HepG2 (cell line): ENCODE data around the gene TRDN. TPM values are rescaled to one million over a fixed set of nuclear protein-coding genes. Genes with fewer than 3 reads are reported as not detected.

Experiments used
- ATAC-seq: fragments of 200-7000 bp; cut with Tn5 transposase; 3 replicates; pipeline ENCODE4 v1.9.1; 2020; ENCODE audit warnings: mild to moderate bottlenecking, moderate library complexity
- BruUV-seq: library from RNA; stranded (reverse); fragments of 400-500 nt; replicated peaks from 2 replicates; lab custom pipeline; 2021; lab: Mats Ljungman, UMichigan
- CTCF ChIA-PET: fragments of 300-600 bp; formaldehyde crosslinking; extraction: SDS; loops from one replicate; lab custom pipeline; 2021; ENCODE audit warnings: low total read pairs, inconsistent platforms, low intra/inter-chr PET ratio; lab: Yijun Ruan, JAX
- POLR2A ChIA-PET: fragments of 350-600 bp; sonication (Branson Sonifier 250); formaldehyde crosslinking; loops from one replicate; lab custom pipeline; 2020; ENCODE audit warnings: antibody characterized with exemption, inconsistent platforms; lab: Yijun Ruan, JAX
- DNase-seq: peaks from one replicate; pipeline ENCODE4 v3.0.0-alpha.2; 2015; ENCODE audit warnings: low spot score
- FAIRE-seq: peaks from 3 replicates; lab custom pipeline; 2011; peaks lifted over from hg19 to GRCh38; lab: Jason Lieb, UNC
- H2AFZ ChIP-seq: one replicate; pipeline ENCODE4 v1.6.1; 2011; ENCODE audit warnings: low read length, inconsistent platforms
- H3K27ac ChIP-seq: fragments of 300-600 bp; 3 replicates; pipeline ENCODE4 v1.8.0; 2011; ENCODE audit warnings: mixed run types, mild to moderate bottlenecking, mixed read lengths, low read length, inconsistent platforms; ENCODE audit not compliant: insufficient read depth; ENCODE audit errors: extremely low read length
- H3K27me3 ChIP-seq, 2 experiments: fragments of 200-600 bp in 1 of 2; 2 replicates in 1 of 2; 3 replicates in 1 of 2; pipeline versions ENCODE4 v1.6.0 to v1.8.0; 2011; ENCODE audit warnings: low read length in 2 of 2, mild to moderate bottlenecking in 2 of 2, moderate library complexity in 2 of 2, inconsistent platforms in 1 of 2; ENCODE audit not compliant: insufficient read depth in 2 of 2, control insufficient read depth in 1 of 2
- H3K36me3 ChIP-seq, 2 experiments: fragments of 200-600 bp in 1 of 2; replicated peaks in 1 of 2; 2 replicates in 1 of 2; 3 replicates in 1 of 2; pipeline versions ENCODE4 v1.5.1 to v1.8.0; 2011; ENCODE audit warnings: low read length in 2 of 2, inconsistent platforms in 1 of 2; ENCODE audit not compliant: insufficient read depth in 2 of 2, control insufficient read depth in 1 of 2
- H3K4me1 ChIP-seq: 2 replicates; pipeline ENCODE4 v1.5.1; 2012; ENCODE audit warnings: low read length, inconsistent platforms; ENCODE audit not compliant: insufficient read depth
- H3K4me2 ChIP-seq: 2 replicates; pipeline ENCODE4 v1.6.0; 2011; ENCODE audit warnings: low read depth, low read length, inconsistent platforms
- H3K4me3 ChIP-seq, 3 experiments: fragments of 200-600 bp in 1 of 3; sonication (generic), shearing (Covaris generic) in 1 of 3; replicated peaks in 1 of 3; 2 replicates each; pipeline ENCODE4 v1.5.1; 2011 to 2016; ENCODE audit warnings: low read length in 3 of 3, inconsistent platforms in 2 of 3, low read depth in 2 of 3, mild to moderate bottlenecking in 2 of 3, control low read depth in 1 of 3, mixed read lengths in 1 of 3; ENCODE audit not compliant: insufficient read depth in 1 of 3
- H3K79me2 ChIP-seq: one replicate; pipeline ENCODE4 v1.6.1; 2011; ENCODE audit warnings: low read length, inconsistent platforms; ENCODE audit not compliant: insufficient read depth
- H3K9ac ChIP-seq: 2 replicates; pipeline ENCODE4 v1.6.0; 2011; ENCODE audit warnings: mild to moderate bottlenecking, low read depth, low read length, inconsistent platforms; ENCODE audit not compliant: insufficient read depth
- H3K9me3 ChIP-seq: 2 replicates; pipeline ENCODE4 v1.5.1; 2012; ENCODE audit warnings: mild to moderate bottlenecking, low read length
- H4K20me1 ChIP-seq: 2 replicates; pipeline ENCODE4 v1.6.0; 2011; ENCODE audit warnings: inconsistent platforms, mild to moderate bottlenecking, low read length, moderate library complexity; ENCODE audit not compliant: insufficient read depth
- ETV5 ChIP-seq: IDR thresholded peaks from 2 replicates; pipeline ENCODE4 v1.6.1; 2018; ENCODE audit warnings: missing biosample characterization, missing genetic modification reagents, inconsistent platforms, borderline replicate concordance
- GATAD1 ChIP-seq: IDR thresholded peaks from 2 replicates; pipeline ENCODE4 v1.6.1; 2016; ENCODE audit warnings: missing genetic modification reagents, missing compliant biosample characterization
- GPBP1L1 ChIP-seq: sonication (generic); formaldehyde crosslinking; IDR thresholded peaks from 2 replicates; pipeline ENCODE4 v1.5.0; 2020; ENCODE audit warnings: mild to moderate bottlenecking, missing genetic modification reagents
- HNRNPL ChIP-seq: fragments of 200-400 bp; formaldehyde crosslinking; IDR thresholded peaks from 2 replicates; pipeline ENCODE4 v1.6.1; 2017; ENCODE audit warnings: mild to moderate bottlenecking, low read depth, low read length
- HOXA9 ChIP-seq: sonication (generic); formaldehyde crosslinking; IDR thresholded peaks from 2 replicates; pipeline ENCODE4 v1.8.1; 2022; ENCODE audit warnings: missing genetic modification reagents, mild to moderate bottlenecking, moderate library complexity, borderline replicate concordance
- ISX ChIP-seq: sonication (generic); formaldehyde crosslinking; conservative IDR thresholded peaks from 2 replicates; pipeline ENCODE4 v1.5.0; 2020; ENCODE audit warnings: missing genetic modification reagents
- KDM3A ChIP-seq: IDR thresholded peaks from 2 replicates; pipeline ENCODE4 v1.6.1; 2018; ENCODE audit warnings: low read depth, missing compliant biosample characterization
- KDM5A ChIP-seq: fragments of 200-600 bp; sonication (generic); IDR thresholded peaks from 2 replicates; pipeline ENCODE4 v1.7.0; 2018; ENCODE audit warnings: antibody characterized with exemption, mild to moderate bottlenecking, low read length, borderline replicate concordance
- NFKB2 ChIP-seq: sonication (generic); formaldehyde crosslinking; IDR thresholded peaks from 2 replicates; pipeline ENCODE4 v1.4.0; 2020; ENCODE audit warnings: missing genetic modification reagents, borderline replicate concordance
- REXO4 ChIP-seq: sonication (generic); formaldehyde crosslinking; IDR thresholded peaks from 2 replicates; pipeline ENCODE4 v1.8.0; 2022; ENCODE audit warnings: missing genetic modification reagents, mild to moderate bottlenecking, borderline replicate concordance
- ZBTB49 ChIP-seq: sonication (generic); formaldehyde crosslinking; IDR thresholded peaks from 2 replicates; pipeline ENCODE4 v1.4.0; 2020; ENCODE audit warnings: missing genetic modification reagents, borderline replicate concordance
- ZNF263 ChIP-seq: sonication (generic); formaldehyde crosslinking; IDR thresholded peaks from 2 replicates; pipeline ENCODE4 v1.4.0; 2020; ENCODE audit warnings: missing genetic modification reagents
- ZNF513 ChIP-seq: sonication (generic); formaldehyde crosslinking; conservative IDR thresholded peaks from 2 replicates; pipeline ENCODE4 v1.5.0; 2020; ENCODE audit warnings: missing genetic modification reagents
- ZNF605 ChIP-seq: sonication (generic); formaldehyde crosslinking; IDR thresholded peaks from 2 replicates; pipeline ENCODE4 v1.8.0; 2022; ENCODE audit warnings: mild to moderate bottlenecking, missing genetic modification reagents
- ZNF747 ChIP-seq: sonication (generic); formaldehyde crosslinking; IDR thresholded peaks from 2 replicates; pipeline ENCODE4 v1.8.1; 2023; ENCODE audit warnings: missing genetic modification reagents, mild to moderate bottlenecking, borderline replicate concordance
- ZNF776 ChIP-seq: sonication (generic); formaldehyde crosslinking; IDR thresholded peaks from 2 replicates; pipeline ENCODE4 v1.4.0; 2020; ENCODE audit warnings: mild to moderate bottlenecking, missing genetic modification reagents
- ZNF878 ChIP-seq: sonication (generic); formaldehyde crosslinking; IDR thresholded peaks from 2 replicates; pipeline ENCODE4 v1.8.1; 2023; ENCODE audit warnings: mild to moderate bottlenecking, missing genetic modification reagents, moderate library complexity
- ZSCAN21 ChIP-seq: sonication (generic); formaldehyde crosslinking; IDR thresholded peaks from 2 replicates; pipeline ENCODE4 v1.8.0; 2022; ENCODE audit warnings: mild to moderate bottlenecking, missing genetic modification reagents, moderate library complexity, borderline replicate concordance
- WGBS: methylation state at CpG from one replicate; pipeline ENCODE4 v1.1.6; 2017; ENCODE audit warnings: low lambda C conversion rate; 5-methylcytosine and 5-hydroxymethylcytosine counted together
- in situ Hi-C: cut with HindIII; loops from 2 replicates; pipeline ENCODE4 v1.10.0; 2017; ENCODE audit warnings: low pct_unique_long_range_greater_than_20kb; ENCODE audit not compliant: extremely low pct_ligation_motif_present
- intact Hi-C: fragments of 100-400 bp; cut with micrococcal nuclease; formaldehyde crosslinking; loops from one replicate; pipeline ENCODE4 v1.10.0; 2022; ENCODE audit not compliant: unreplicated experiment
- polyA plus RNA-seq, 8 experiments: library from polyadenylated mRNA; depleted of rRNA in 3 of 8; stranded (reverse) in 7 of 8; unstranded in 1 of 8; fragments of >200 nt; fragmentation: Illumina TruSeq in 4 of 8; extraction: Trizol in 4 of 8; gene quantifications; 2 replicates each; pipeline versions ENCODE4 v1.2.1 to v1.2.3, GENCODE V29; 2011 to 2016; ENCODE audit warnings: low read depth in 4 of 8, missing spikeins in 1 of 8, mixed read lengths in 1 of 8; ENCODE audit not compliant: insufficient read depth in 1 of 8
- total RNA-seq, 5 experiments: library from RNA; depleted of rRNA; stranded (reverse); fragments of >200 nt; fragmentation: Illumina TruSeq; extraction: Trizol; gene quantifications; 2 replicates each; pipeline ENCODE4 v1.2.3, GENCODE V29; 2016; ENCODE audit warnings: low read depth in 1 of 5
- TF ChIP-seq, protein P1 (sequence below): IDR thresholded peaks from 2 replicates; pipeline ENCODE4 v1.6.1; 2016; ENCODE audit warnings: missing biosample characterization, missing genetic modification reagents, low read depth

The TRDN gene
- total and polyA plus RNA-seq, 2 of the 13 experiments (the other 11 are each of a cell fraction or from before 2014, with no cell fraction given), result not detected

DNA sequence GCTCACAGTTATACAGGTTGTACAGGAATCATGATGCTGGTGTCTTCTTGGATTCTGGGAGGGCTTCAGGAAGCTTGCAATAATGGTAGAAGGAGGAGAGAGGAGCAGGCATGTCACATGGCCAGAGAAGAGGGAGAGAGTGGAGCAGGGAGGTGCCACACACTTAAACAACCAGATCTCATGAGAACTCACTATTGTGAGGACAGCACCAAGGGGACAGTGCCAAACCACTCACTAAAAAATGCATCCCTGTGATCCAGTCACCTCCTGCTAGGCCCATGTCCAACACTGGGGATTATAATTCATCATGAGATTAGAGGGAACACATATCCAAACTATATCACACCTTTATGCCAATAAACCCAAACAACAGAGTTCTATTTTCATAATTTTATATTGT, 67.2 kb downstream of the TRDN start (continued):
- no peak for TF ChIP-seq ZNF605
- TF ChIP-seq NFKB2 (CRISPR knock-in tag), result no peak
- TF ChIP-seq ETV5 (CRISPR knock-in tag), result no peak
- TF ChIP-seq ZSCAN21, result no peak
- TF ChIP-seq HOXA9 (CRISPR knock-in tag), result no peak
- no peak for TF ChIP-seq HNRNPL
- no peak for TF ChIP-seq GPBP1L1 (CRISPR knock-in tag)

GRCh38 chr6:123565529-123565928, 71.2 kb downstream of the TRDN start:
- in situ Hi-C loops, result no loop called here
- 47% methylated on average over 7 of the region's 10 CpGs for WGBS
- TF ChIP-seq ZNF878 (no peak), ZBTB49 (CRISPR knock-in tag) (no peak), ZNF263 (no peak), ZNF776 (CRISPR knock-in tag) (no peak), GATAD1 (CRISPR knock-in tag) (no peak), REXO4 (no peak), KDM3A (CRISPR knock-in tag) (no peak), ZNF513 (CRISPR knock-in tag) (no peak), ETV5 (CRISPR knock-in tag) (no peak), ISX (CRISPR knock-in tag) (no peak), KDM5A (no peak), ZNF747 (CRISPR knock-in tag) (no peak)
- TF ChIP-seq, protein P1, sequence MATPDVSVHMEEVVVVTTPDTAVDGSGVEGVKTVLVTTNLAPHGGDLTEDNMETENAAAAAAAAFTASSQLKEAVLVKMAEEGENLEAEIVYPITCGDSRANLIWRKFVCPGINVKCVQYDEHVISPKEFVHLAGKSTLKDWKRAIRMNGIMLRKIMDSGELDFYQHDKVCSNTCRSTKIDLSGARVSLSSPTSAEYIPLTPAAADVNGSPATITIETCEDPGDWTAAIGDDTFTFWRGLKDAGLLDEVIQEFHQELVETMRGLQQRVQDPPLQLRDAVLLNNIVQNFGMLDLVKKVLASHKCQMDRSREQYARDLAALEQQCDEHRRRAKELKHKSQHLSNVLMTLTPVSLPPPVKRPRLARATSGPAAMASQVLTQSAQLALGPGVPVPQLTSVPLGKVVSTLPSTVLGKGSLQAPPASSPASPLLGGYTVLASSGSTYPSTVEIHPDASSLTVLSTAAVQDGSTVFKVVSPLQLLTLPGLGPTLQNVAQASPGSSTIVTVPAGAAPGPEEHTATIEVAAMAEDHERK (CRISPR knock-in tag), result no peak

More at GRCh38 chr6:123565529-123565928, 71.2 kb downstream of the TRDN start:
- Histone ChIP-seq H3K9ac (no peak overlapping the region), H4K20me1 (no peaks in the 10 kb centered on the region), H3K27me3 (no peaks in the 10 kb centered on the region), H3K9me3 (no peaks in the 10 kb centered on the region), H3K27ac (no peak overlapping the region), H3K36me3 (no peaks in the 10 kb centered on the region), H3K4me3 (no peak overlapping the region), H3K4me1 (no peaks in the 10 kb centered on the region), H2AFZ (no peak overlapping the region), H3K79me2 (no peaks in the 10 kb centered on the region), H3K4me2 (no peak overlapping the region)
- no peak for DNase-seq
- no TSS peak for BruUV-seq
- ChIA-PET POLR2A (no interaction called here), CTCF (no interaction called here)
- ATAC-seq, result no peak
- intact Hi-C loops, result no loop called here
- no peak for FAIRE-seq
